H1 (cell line): ENCODE data around the gene ANKRD24. TPM values are rescaled to one million over a fixed set of nuclear protein-coding genes. Genes with fewer than 3 reads are reported as not detected.

Experiments used
- CTCF ChIA-PET: fragments of 300-600 bp; sonication (Branson Sonifier 250); formaldehyde crosslinking; loops from one replicate; lab custom pipeline; 2021; ENCODE audit not compliant: partially characterized antibody; lab: Charles Lee
- POLR2A ChIA-PET: fragments of 300-600 bp; sonication (Branson Sonifier 250); formaldehyde crosslinking; loops from one replicate; lab custom pipeline; 2021; ENCODE audit warnings: inconsistent platforms; ENCODE audit not compliant: partially characterized antibody; lab: Charles Lee
- DNase-seq, 2 experiments: peaks; one replicate each; pipeline versions ENCODE4 v3.0.0 to v3.0.0-alpha.2; 2010 to 2022; ENCODE audit warnings: low spot score in 2 of 2, low read depth in 1 of 2, mixed read lengths in 1 of 2
- FAIRE-seq: peaks from 2 replicates; lab custom pipeline; 2011; peaks lifted over from hg19 to GRCh38; lab: Jason Lieb, UNC
- H2AFZ ChIP-seq: 2 replicates; pipeline ENCODE4 v1.8.1; 2012; ENCODE audit warnings: low read length, inconsistent platforms
- H2AK5ac ChIP-seq: 2 replicates; pipeline ENCODE4 v1.6.1; 2013; ENCODE audit warnings: low read depth, low read length
- H2BK120ac ChIP-seq: replicated peaks from 2 replicates; pipeline ENCODE3; 2013; ENCODE audit warnings: low read depth, low read length, inconsistent platforms
- H2BK12ac ChIP-seq: 2 replicates; pipeline ENCODE4 v1.6.1; 2013; ENCODE audit warnings: low read depth, low read length
- H2BK15ac ChIP-seq: 2 replicates; pipeline ENCODE4 v1.6.1; 2013; ENCODE audit warnings: low read length
- H2BK20ac ChIP-seq: 2 replicates; pipeline ENCODE4 v1.6.1; 2013; ENCODE audit warnings: low read length
- H2BK5ac ChIP-seq: 2 replicates; pipeline ENCODE4 v1.6.1; 2013; ENCODE audit warnings: low read depth, low read length
- H3K14ac ChIP-seq: 2 replicates; pipeline ENCODE4 v1.6.1; 2013; ENCODE audit warnings: inconsistent platforms; ENCODE audit not compliant: insufficient read length
- H3K18ac ChIP-seq: 2 replicates; pipeline ENCODE4 v1.6.1; 2013; ENCODE audit warnings: low read length; ENCODE audit errors: extremely low read depth
- H3K23ac ChIP-seq: 2 replicates; pipeline ENCODE4 v1.6.1; 2013; ENCODE audit warnings: inconsistent platforms; ENCODE audit not compliant: insufficient read length
- H3K23me2 ChIP-seq: 2 replicates; pipeline ENCODE4 v1.6.1; 2013; ENCODE audit warnings: low read depth, low read length
- H3K27ac ChIP-seq: 2 replicates; pipeline ENCODE4 v1.6.1; 2011; ENCODE audit warnings: low read depth, low read length, inconsistent platforms
- H3K27me3 ChIP-seq, 4 experiments: replicated peaks in 1 of 4; 1 replicate in 1 of 4; 2 replicates in 3 of 4; pipeline versions ENCODE4 v1.6.1 to v1.8.1; 2011 to 2013; ENCODE audit warnings: low read length in 3 of 4, mild to moderate bottlenecking in 3 of 4, inconsistent platforms in 2 of 4, mixed read lengths in 2 of 4, moderate library complexity in 1 of 4; ENCODE audit not compliant: control insufficient read depth in 3 of 4, insufficient read depth in 3 of 4; ENCODE audit errors: extremely low read depth in 1 of 4
- H3K36me3 ChIP-seq, 4 experiments: 2 replicates each; pipeline versions ENCODE4 v1.6.1 to v1.8.1; 2011 to 2013; ENCODE audit warnings: mild to moderate bottlenecking in 4 of 4, low read length in 3 of 4, moderate library complexity in 2 of 4, control low read depth in 1 of 4, inconsistent platforms in 1 of 4; ENCODE audit not compliant: insufficient read depth in 4 of 4, control insufficient read depth in 2 of 4
- H3K4ac ChIP-seq: replicated peaks from 2 replicates; pipeline ENCODE3; 2013; ENCODE audit warnings: low read length, low read depth, mixed read lengths, inconsistent platforms; ENCODE audit not compliant: insufficient read length
- H3K4me1 ChIP-seq, 4 experiments: replicated peaks in 1 of 4; 1 replicate in 1 of 4; 2 replicates in 3 of 4; pipeline versions ENCODE4 v1.6.1 to v1.8.1; 2011 to 2013; ENCODE audit warnings: low read length in 3 of 4, inconsistent platforms in 2 of 4, mixed read lengths in 1 of 4; ENCODE audit not compliant: insufficient read depth in 4 of 4, control insufficient read depth in 3 of 4
- H3K4me2 ChIP-seq, 2 experiments: 2 replicates each; pipeline versions ENCODE4 v1.6.1 to v1.8.1; 2011 to 2013; ENCODE audit warnings: low read depth in 2 of 2, low read length in 2 of 2, control low read depth in 1 of 2, inconsistent platforms in 1 of 2, mild to moderate bottlenecking in 1 of 2; ENCODE audit not compliant: insufficient read depth in 1 of 2
- H3K4me3 ChIP-seq, 4 experiments: fragments of 200-600, 300-600 bp in 1 of 4; sonication (generic), shearing (Covaris generic), sonication (Bioruptor Twin) in 1 of 4; 2 replicates each; pipeline versions ENCODE4 v1.5.1 to v1.8.1; 2011 to 2016; ENCODE audit warnings: low read length in 4 of 4, low read depth in 3 of 4, control low read depth in 2 of 4, inconsistent platforms in 2 of 4, mild to moderate bottlenecking in 2 of 4, mixed read lengths in 1 of 4, moderate library complexity in 1 of 4; ENCODE audit not compliant: insufficient read depth in 2 of 4; ENCODE audit errors: extremely low read depth in 1 of 4
- H3K56ac ChIP-seq: replicated peaks from 2 replicates; pipeline ENCODE3; 2013; ENCODE audit warnings: low read depth, mild to moderate bottlenecking, mixed read lengths, low read length, inconsistent platforms; ENCODE audit not compliant: insufficient read length
- H3K79me1 ChIP-seq: 2 replicates; pipeline ENCODE4 v1.6.1; 2013; ENCODE audit warnings: low read depth, low read length, control low read depth
- H3K79me2 ChIP-seq, 2 experiments: 2 replicates each; pipeline versions ENCODE4 v1.6.1 to v1.8.1; 2012 to 2013; ENCODE audit warnings: low read length in 2 of 2, mild to moderate bottlenecking in 2 of 2, inconsistent platforms in 1 of 2; ENCODE audit not compliant: insufficient read depth in 2 of 2, control insufficient read depth in 1 of 2
- H3K9ac ChIP-seq, 4 experiments: replicated peaks in 1 of 4; 1 replicate in 1 of 4; 2 replicates in 3 of 4; pipeline versions ENCODE4 v1.6.1 to v1.8.1; 2011 to 2013; ENCODE audit warnings: low read depth in 3 of 4, low read length in 3 of 4, control low read depth in 2 of 4, mild to moderate bottlenecking in 2 of 4, moderate library complexity in 2 of 4, inconsistent platforms in 1 of 4; ENCODE audit errors: extremely low read depth in 1 of 4
- H3K9me3 ChIP-seq, 2 experiments: 2 replicates each; pipeline versions ENCODE4 v1.6.1 to v1.8.1; 2012 to 2013; ENCODE audit warnings: mild to moderate bottlenecking in 2 of 2, moderate library complexity in 2 of 2, control low read depth in 1 of 2, inconsistent platforms in 1 of 2, low read depth in 1 of 2, low read length in 1 of 2, mixed read lengths in 1 of 2; ENCODE audit not compliant: insufficient read depth in 2 of 2
- H4K20me1 ChIP-seq, 2 experiments: replicated peaks in 1 of 2; 2 replicates each; pipeline versions ENCODE3 to v1.8.1; 2011 to 2013; ENCODE audit warnings: inconsistent platforms in 2 of 2, low read length in 2 of 2, mild to moderate bottlenecking in 1 of 2; ENCODE audit not compliant: insufficient read depth in 2 of 2, control insufficient read depth in 1 of 2
- H4K5ac ChIP-seq: 2 replicates; pipeline ENCODE4 v1.6.1; 2013; ENCODE audit warnings: low read length, low read depth, mixed read lengths, inconsistent platforms; ENCODE audit not compliant: insufficient read length
- H4K8ac ChIP-seq: 2 replicates; pipeline ENCODE4 v1.8.0; 2013; ENCODE audit warnings: mild to moderate bottlenecking, moderate library complexity, low read length, inconsistent platforms; ENCODE audit not compliant: insufficient read depth; ENCODE audit errors: extremely low read depth
- H4K91ac ChIP-seq: replicated peaks from 2 replicates; pipeline ENCODE3; 2013; ENCODE audit warnings: low read length, mixed read lengths, inconsistent platforms; ENCODE audit not compliant: insufficient read length
- ASH2L ChIP-seq: fragments of 200-600, 300-600 bp; sonication (generic); IDR thresholded peaks from one replicate; pipeline ENCODE4 v1.7.1; 2017; ENCODE audit warnings: low read length
- PHF8 ChIP-seq: fragments of 200-600 bp; sonication (generic); conservative IDR thresholded peaks from 2 replicates; pipeline ENCODE4 v1.7.1; 2012; ENCODE audit warnings: low read depth, mild to moderate bottlenecking, inconsistent platforms, low read length, moderate library complexity
- WGBS, 2 experiments: shearing (Covaris generic) in 1 of 2; methylation state at CpG; one replicate each; pipeline versions ENCODE4 v1.1.6 to v1.1.7; 2013 to 2015; ENCODE audit warnings: low lambda C conversion rate in 2 of 2, mixed read lengths in 2 of 2, inconsistent platforms in 1 of 2, low coverage in 1 of 2, missing lambda C conversion rate in 1 of 2; ENCODE audit not compliant: insufficient replicate concordance in 2 of 2, insufficient coverage in 1 of 2, insufficient read length in 1 of 2; ENCODE audit errors: extremely low coverage in 1 of 2, missing lambda C conversion rate in 1 of 2; 5-methylcytosine and 5-hydroxymethylcytosine counted together
- polyA plus RNA-seq, 7 experiments: library from polyadenylated mRNA; depleted of rRNA in 3 of 7; stranded (reverse) in 5 of 7; unstranded in 2 of 7; fragments of >200 nt in 5 of 7; fragments of 200-250 nt in 2 of 7; gene quantifications; 1 replicate in 5 of 7; 2 replicates in 1 of 7; 4 replicates in 1 of 7; pipeline versions ENCODE4 v1.2.1 to v1.2.3, GENCODE V29; 2011 to 2013; ENCODE audit warnings: missing spikeins in 2 of 7, mixed read lengths in 2 of 7
- total RNA-seq: library from RNA; stranded (reverse); fragmentation: NEBNext Ultra II Directional; extraction: Animal tissue kit (Norgen Biotek cat#: 25700); gene quantifications from 2 replicates; pipeline ENCODE4 v1.2.1, GENCODE V29; 2021

Gene ANKRD24
- total and polyA plus RNA-seq, 2 of the 8 experiments (the other 6 are each of a cell fraction or from before 2014, with no cell fraction given), result 7.6 to 14.1 TPM

- no peak overlapping the region for H4K5ac ChIP-seq
- no peak overlapping the region for H2BK15ac ChIP-seq
- H2BK5ac ChIP-seq, result no peak overlapping the region
- 47% methylated on average over 6 of the region's 28 CpGs; no CpG with 5 or more reads in 1 of the 2 experiments for WGBS, 2 experiments
- H3K56ac ChIP-seq, result no peak overlapping the region
- H4K91ac ChIP-seq, result no peak overlapping the region
- no peak overlapping the region for H4K8ac ChIP-seq
- H3K79me2 ChIP-seq, result no peaks in the 10 kb centered on the region
- no peaks in the 10 kb centered on the region for H3K36me3 ChIP-seq
- H3K14ac ChIP-seq, result no peak overlapping the region
- no peak overlapping the region for H2AK5ac ChIP-seq
- H2BK12ac ChIP-seq, result no peak overlapping the region
- H2AFZ ChIP-seq, result no peak overlapping the region
- H3K79me1 ChIP-seq, result no peaks in the 10 kb centered on the region
- CTCF ChIA-PET, result interaction anchor here (7.0 to 8.5 kb wide), 2 partner anchors 31 to 58 kb away, joined by 43 to 91 read pairs; no protein-coding TSS in a partner anchor
- peak overlapping the region; percentile 65 to 79 for H3K4me2 ChIP-seq
- H3K4me3 ChIP-seq, result peak overlapping the region in 3 of 4 experiments; percentile 26 to 87 (median 68); a peak in 5 of 8 replicates
- H3K4ac ChIP-seq, result no peak overlapping the region
- H3K27me3 ChIP-seq, result peaks cover 0 to 7% (median 3%) of the 10 kb centered on the region in 4 experiments; a peak in 2 of 7 replicates
- peak overlapping the region in 1 of 4 experiments; percentile 54; a peak in 2 of 7 replicates for H3K9ac ChIP-seq
- H2BK20ac ChIP-seq, result no peak overlapping the region
- H2BK120ac ChIP-seq, result no peak overlapping the region
- H3K27ac ChIP-seq, result no peak overlapping the region
- POLR2A ChIA-PET, result interaction anchor here (0.6 to 1.4 kb wide), 4 partner anchors 9 to 223 kb away, joined by 3 to 4 read pairs (median 3); no protein-coding TSS in a partner anchor
- H3K18ac ChIP-seq, result no peak overlapping the region
- H3K9me3 ChIP-seq, result no peaks in the 10 kb centered on the region
- FAIRE-seq, result no peak
- peaks cover 0 to 2% (median 0%) of the 10 kb centered on the region in 4 experiments; a peak in 3 of 7 replicates for H3K4me1 ChIP-seq
- no peaks in the 10 kb centered on the region for H4K20me1 ChIP-seq
- no peak overlapping the region for H3K23ac ChIP-seq
- peaks cover 4% of the 10 kb centered on the region for H3K23me2 ChIP-seq
- peak; percentile 55 for TF ChIP-seq ASH2L
- TF ChIP-seq PHF8, result no peak
- TF ChIP-seq, all 59 proteins: peak for 1
- no peak for DNase-seq
Observed at GRCh38 chr19:4198467-4199126, 16.1 kb downstream of the ANKRD24 start.
